ENCODE data around the gene OR2V2.
"Not testable (repeated sequence)": the region's sequence is repeated elsewhere in the genome, so short reads cannot be mapped to it uniquely, and the experiment has no call there.

Gene OR2V2

DNA sequence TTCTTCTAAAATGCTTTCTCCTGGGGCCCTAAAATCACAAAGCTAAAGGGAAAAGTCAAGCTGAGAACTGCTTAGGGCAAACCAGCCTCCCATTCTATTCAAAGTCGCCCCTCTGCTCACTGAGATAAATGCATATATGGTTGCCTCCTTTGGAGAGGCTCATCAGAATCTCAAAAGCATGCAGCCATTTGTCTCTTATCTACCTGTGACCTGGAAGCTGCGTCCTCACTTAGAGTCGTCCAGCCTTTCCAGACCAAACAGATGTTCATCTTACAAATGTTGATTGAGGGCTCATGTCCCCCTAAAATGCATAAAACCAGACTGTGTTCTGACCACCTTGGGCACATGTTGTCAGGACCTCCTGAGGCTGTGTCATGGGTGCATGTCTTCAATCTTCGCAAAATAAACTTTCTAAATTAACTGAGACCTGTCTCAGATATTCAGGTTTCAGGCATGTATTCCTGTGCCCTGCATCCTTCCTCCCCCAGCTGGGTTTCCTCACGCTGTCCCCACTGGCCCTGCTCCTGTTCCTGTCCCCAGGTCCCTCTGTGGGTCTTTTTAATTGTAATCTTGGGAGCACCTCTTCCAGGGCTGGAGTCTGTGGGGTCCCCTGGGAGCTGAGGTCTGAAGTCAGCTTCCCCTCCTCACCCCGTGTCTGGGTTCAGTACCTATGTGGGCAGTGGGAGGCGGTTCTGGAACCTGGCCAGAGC lies at the start of gene OR2V2:
OR2V2 (plus strand) TSS at position 660 of the 710 bp plus-strand sequence. CDS start 7,357 bp downstream, outside the sequence.
- not testable (repeated sequence) for DNase-seq

DNA sequence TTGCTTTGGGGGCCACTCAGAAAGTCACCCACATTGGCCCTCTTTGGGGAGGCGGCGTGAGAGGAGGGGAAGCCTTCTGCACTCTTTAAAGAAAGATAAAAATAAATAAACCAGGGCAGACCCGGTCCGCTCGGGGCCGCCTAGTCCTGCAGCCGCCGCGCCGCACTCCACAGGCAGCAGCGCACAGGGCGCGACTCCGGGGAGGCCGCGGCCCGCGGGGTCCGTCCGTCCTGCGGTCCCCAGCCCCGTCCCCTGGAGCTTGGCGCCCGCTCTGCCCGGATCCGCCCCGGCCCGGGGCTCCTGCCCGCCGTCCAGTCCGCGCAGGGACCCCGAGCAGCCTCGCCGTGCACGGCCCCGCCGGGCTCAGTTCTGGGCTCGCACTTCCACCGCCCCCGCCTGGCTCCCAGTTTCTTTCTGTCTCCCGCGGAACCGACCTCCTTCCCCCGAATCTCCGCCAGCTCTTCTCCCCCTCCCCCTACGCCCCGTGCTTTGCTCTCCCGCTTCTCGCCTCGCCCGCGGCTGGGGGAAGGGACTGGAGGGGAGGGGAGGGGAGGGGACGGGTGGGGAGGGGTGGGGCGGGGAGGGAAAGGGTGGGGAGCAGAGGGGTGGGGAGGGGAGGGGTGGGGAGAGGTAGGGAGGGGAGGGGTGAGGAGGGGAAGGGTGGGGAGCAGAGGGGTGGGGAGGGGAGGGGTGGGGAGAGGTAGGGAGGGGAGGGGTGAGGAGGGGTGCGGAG lies 49.5 kb upstream of the OR2V2 start:
- DNase-seq = not testable (repeated sequence)

GRCh38 chr5:181098762-181099601 lies 48.4 kb upstream of the OR2V2 start:
- DNase-seq = no peak

DNA sequence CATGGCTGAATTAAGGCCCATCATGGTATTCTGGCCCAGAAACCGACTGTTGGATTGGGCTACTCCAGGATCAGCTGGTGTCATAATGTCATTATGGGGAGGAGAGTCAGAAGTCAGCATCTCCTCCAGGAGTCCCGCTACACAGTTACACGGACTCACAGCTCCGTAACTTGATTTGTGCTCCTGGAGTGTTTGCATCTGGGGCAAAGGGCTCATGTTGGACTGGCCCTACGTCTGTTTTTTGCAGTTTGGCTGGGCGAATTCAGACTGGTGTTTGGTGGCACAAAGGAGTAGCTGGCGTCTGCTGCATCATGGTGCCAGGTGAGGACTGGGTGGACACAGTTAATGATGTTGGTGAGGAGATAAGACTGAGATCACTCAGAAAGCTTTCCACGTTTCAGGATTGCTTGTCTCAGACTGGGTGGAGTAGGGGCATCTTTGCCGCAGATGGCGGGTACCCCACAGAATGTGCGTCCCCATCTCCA lies 47.7 kb upstream of the OR2V2 start:
- no peak for DNase-seq

DNA sequence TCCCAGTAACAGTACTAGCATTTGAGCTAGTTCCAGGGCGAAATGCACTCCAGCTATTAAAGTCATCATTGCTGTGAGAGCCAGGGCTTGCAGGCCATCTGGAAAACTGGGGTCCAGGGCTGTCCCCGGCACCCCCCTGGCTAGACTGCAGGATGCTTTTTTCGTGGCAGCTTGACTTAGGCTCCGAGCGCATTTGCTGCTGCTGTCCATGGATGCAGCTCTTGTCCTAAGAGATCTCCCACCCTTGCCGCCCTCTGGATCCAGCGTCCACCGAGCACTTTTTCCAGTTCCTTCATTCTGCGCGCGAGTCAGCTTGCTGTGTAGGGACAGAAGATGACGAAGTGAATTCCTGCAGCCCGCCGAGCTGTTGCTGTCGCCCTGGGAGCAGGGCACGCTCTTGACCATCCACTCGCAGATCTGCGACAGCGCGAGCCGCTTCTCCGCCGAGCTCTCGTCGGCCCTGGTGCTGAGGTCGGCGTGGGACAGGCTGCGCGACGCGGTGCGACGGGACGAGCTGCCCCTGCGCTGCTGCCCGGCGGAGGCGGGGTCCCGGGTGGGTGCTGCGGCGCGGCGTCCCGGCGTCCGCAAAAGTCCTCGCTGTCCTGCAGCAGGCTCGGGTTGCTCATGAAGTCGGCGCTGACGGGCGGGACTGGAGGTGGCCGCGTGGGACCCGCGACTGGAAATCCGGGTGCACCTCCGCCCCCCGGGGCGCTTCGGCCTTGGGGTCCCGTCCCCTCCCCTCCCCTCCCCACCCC lies 47.1 kb upstream of the OR2V2 start:
- no peak for DNase-seq

DNA sequence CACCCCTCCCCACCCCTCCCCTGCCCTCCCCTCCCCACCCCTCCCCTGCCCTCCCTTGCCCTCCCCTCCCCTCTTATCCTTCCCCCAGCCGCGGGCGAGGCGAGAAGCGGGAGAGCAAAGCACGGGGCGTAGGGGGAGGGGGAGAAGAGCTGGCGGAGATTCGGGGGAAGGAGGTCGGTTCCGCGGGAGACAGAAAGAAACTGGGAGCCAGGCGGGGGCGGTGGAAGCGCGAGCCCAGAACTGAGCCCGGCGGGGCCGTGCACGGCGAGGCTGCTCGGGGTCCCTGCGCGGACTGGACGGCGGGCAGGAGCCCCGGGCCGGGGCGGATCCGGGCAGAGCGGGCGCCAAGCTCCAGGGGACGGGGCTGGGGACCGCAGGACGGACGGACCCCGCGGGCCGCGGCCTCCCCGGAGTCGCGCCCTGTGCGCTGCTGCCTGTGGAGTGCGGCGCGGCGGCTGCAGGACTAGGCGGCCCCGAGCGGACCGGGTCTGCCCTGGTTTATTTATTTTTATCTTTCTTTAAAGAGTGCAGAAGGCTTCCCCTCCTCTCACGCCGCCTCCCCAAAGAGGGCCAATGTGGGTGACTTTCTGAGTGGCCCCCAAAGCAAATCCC lies 46.2 kb upstream of the OR2V2 start:
- not testable (repeated sequence) for DNase-seq

GRCh38 chr5:181101930-181102674 lies 45.3 kb upstream of the OR2V2 start:
- DNase-seq = not testable (repeated sequence)

- not testable (repeated sequence) for DNase-seq
Observed at GRCh38 chr5:181104259-181104568, 43.2 kb upstream of the OR2V2 start.

GRCh38 chr5:181104606-181105390 lies 42.6 kb upstream of the OR2V2 start:
- not testable (repeated sequence) for DNase-seq

DNA sequence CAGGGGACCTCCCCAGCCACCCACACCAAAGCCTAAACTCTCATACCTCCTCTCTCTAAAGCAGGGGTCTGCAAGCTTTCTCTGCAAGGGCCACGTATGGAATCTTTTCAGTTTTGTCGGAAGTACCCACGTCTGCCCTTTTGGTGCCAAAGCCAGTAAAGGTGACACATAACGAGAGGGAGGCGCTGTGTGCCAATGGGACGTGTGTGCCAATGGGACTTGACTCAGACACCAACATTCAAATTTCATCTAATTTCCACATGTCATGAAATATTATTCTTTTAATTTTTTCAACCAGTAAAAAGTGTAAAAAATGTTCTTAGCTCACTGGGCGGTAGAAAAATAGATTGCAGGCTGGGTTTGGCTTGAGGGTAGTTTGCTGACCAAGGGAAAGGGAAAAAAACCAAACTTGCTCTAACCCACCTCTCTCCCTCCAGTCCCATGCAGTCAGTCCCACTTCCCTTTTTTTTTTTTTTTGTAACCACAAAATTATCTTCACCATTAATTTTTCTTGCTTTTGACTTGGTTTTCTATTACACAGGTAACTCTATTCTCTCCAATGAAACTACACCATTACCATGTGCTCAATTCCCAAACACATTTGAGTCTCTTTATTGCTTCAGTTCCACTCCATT lies 41.9 kb upstream of the OR2V2 start:
- no peak for DNase-seq

- no peak for DNase-seq
Observed at GRCh38 chr5:181107699-181108098, 39.7 kb upstream of the OR2V2 start.

- no peak for DNase-seq
Observed at GRCh38 chr5:181108578-181109165, 38.7 kb upstream of the OR2V2 start.

- DNase-seq = no peak
Observed at GRCh38 chr5:181109489-181110013, 37.8 kb upstream of the OR2V2 start.

GRCh38 chr5:181111010-181111409 lies 36.4 kb upstream of the OR2V2 start:
- no peak for DNase-seq

- no peak for DNase-seq
Observed at GRCh38 chr5:181112476-181112875, 34.9 kb upstream of the OR2V2 start.

DNA sequence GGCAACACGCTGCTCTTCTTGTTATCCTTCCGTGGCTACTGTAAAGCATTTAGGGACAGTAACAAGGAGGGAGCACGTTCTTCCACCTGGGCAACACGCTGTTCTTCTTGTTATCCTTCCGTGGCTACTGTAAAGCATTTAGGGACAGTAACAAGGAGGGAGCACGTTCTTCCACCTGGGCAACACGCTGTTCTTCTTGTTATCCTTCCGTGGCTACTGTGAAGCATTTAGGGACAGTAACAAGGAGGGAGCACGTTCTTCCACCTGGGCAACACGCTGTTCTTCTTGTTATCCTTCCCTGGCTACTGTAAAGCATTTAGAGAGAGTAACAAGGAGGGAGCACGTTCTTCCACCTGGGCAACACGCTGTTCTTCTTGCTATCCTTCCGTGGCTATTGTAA lies 33.8 kb upstream of the OR2V2 start:
- not testable (repeated sequence) for DNase-seq

DNA sequence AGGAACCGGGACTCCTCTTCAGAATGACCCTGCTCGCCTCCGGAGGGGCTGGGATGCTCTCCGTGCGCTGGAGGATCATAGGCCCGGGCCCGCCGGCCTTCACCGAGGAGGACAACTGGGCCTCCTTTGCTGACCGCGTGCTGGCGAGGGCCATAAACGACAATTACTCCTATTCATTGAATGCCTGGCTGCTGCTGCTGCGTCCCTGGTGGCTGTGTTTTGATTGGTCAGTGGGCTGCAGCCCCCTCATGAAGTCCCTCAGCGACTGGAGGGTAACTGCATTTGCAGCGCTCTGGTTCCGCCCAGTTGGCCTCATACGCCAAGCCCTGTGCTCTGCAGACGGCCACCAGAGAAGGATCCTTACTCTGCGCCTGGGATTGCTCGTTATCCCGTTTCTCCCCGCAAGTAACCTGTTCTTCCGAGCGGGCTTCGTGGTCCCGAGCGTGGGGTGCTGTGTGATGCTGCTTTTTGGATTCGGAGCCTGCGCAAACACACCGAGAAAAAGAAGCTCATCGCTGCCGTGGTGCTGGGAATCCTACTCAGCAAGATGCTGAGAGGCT lies 33.0 kb upstream of the OR2V2 start:
- no peak for DNase-seq

DNA sequence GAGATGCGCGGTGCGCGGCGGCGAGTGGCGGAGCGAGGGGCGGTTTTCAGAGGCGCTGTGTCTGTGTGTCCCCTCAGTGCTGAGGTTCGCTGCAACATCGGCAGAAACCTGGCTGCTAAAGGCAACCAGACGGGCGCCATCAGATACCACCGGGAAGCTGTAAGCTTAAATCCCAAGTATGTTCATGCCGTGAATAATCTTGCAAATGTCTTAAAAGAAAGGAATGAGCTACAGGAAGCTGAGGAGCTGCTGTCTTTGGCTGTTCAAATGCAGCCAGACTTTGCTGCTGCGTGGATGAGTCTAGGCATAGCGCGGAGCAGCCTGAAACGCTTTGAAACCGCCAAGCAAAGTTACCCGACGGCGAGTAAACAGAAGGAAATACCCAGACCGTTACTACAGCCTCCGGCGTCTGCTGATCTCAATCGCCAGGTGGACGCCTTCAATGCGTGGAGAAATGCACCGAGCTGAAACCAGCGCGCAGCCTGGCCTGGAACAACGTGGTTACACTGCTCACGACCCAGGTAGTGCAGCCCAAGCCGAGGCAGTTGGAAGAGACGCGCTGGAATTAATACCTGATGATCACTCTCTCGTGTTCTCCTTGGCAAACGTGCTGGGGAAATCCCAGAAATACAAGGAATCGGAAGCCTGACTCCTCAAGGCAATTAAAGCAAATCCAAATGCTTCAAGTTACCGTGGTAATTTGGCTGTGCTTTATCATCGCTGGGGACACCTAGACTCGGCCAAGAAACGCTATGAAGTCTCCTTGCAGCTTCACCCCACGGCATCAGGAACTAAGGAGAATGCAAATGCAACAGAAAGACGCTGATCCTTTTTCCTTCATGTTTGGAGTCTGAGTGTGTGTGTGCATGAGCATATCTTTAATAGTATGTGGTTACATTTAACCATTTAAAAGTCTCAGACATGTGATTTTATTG lies 32.3 kb upstream of the OR2V2 start:
- DNase-seq = no peak
